ENCODE measurements around the gene LRP8. TPM values are rescaled to one million over a fixed set of nuclear protein-coding genes. Genes with fewer than 3 reads are reported as not detected.

LRP8 gene
- total RNA-seq, 1 experiment from 2014 or later, result 28.6 TPM

DNA sequence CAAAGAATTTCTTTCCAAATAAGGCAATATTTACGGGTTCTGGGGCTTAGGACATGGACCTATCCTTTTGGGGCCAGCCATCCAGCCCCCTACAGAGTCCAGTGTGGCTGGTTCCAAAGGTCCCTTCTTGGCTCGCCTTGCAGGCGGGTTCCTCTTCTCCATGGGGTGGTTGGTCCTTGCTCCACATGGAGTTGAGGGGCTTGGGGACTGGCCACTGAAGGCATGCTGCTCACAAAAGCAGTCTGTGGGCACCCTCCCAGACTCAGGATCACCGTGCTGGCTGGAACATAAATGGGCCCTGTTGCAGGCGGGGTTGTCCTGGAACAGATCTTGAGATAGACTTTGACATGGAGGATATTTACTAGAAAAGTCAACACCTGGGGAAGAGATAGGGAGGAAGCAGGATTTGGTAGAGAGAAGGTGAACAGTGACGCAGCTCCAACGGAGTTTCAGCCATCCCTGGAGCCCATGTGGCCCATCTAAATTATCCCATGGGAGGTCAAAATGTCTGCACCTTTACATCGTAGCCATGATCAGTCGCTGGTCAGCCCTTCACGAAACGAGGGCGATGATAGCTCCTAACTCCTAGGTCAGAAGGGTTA lies 39.1 kb upstream of the LRP8 start:
- no peak overlapping the region for H3K27ac ChIP-seq (ENCODE audit: low read length)
- in situ Hi-C loops (cut with HindIII; ENCODE audit: low pct_unique_long_range_greater_than_20kb, low sequenced_read_pairs), result no loop called here
- TF ChIP-seq TCF7L2 (IDR thresholded peaks at IDR 0.05; ENCODE audit: low read depth, low read length) (no peak), POLR2AphosphoS5 (IDR thresholded peaks at IDR 0.05; ENCODE audit: low read depth, low read length) (no peak), SIN3A (IDR thresholded peaks at IDR 0.05; ENCODE audit: borderline replicate concordance, insufficient read depth, low read depth, low read length) (no peak)
- TF ChIP-seq, protein P1, sequence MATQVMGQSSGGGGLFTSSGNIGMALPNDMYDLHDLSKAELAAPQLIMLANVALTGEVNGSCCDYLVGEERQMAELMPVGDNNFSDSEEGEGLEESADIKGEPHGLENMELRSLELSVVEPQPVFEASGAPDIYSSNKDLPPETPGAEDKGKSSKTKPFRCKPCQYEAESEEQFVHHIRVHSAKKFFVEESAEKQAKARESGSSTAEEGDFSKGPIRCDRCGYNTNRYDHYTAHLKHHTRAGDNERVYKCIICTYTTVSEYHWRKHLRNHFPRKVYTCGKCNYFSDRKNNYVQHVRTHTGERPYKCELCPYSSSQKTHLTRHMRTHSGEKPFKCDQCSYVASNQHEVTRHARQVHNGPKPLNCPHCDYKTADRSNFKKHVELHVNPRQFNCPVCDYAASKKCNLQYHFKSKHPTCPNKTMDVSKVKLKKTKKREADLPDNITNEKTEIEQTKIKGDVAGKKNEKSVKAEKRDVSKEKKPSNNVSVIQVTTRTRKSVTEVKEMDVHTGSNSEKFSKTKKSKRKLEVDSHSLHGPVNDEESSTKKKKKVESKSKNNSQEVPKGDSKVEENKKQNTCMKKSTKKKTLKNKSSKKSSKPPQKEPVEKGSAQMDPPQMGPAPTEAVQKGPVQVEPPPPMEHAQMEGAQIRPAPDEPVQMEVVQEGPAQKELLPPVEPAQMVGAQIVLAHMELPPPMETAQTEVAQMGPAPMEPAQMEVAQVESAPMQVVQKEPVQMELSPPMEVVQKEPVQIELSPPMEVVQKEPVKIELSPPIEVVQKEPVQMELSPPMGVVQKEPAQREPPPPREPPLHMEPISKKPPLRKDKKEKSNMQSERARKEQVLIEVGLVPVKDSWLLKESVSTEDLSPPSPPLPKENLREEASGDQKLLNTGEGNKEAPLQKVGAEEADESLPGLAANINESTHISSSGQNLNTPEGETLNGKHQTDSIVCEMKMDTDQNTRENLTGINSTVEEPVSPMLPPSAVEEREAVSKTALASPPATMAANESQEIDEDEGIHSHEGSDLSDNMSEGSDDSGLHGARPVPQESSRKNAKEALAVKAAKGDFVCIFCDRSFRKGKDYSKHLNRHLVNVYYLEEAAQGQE (IDR thresholded peaks at IDR 0.05; ENCODE audit: insufficient read depth in 1 of 2, low read depth in 2 of 2, low read length in 1 of 2), result no peak
- TF ChIP-seq, protein P2, sequence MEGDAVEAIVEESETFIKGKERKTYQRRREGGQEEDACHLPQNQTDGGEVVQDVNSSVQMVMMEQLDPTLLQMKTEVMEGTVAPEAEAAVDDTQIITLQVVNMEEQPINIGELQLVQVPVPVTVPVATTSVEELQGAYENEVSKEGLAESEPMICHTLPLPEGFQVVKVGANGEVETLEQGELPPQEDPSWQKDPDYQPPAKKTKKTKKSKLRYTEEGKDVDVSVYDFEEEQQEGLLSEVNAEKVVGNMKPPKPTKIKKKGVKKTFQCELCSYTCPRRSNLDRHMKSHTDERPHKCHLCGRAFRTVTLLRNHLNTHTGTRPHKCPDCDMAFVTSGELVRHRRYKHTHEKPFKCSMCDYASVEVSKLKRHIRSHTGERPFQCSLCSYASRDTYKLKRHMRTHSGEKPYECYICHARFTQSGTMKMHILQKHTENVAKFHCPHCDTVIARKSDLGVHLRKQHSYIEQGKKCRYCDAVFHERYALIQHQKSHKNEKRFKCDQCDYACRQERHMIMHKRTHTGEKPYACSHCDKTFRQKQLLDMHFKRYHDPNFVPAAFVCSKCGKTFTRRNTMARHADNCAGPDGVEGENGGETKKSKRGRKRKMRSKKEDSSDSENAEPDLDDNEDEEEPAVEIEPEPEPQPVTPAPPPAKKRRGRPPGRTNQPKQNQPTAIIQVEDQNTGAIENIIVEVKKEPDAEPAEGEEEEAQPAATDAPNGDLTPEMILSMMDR (IDR thresholded peaks at IDR 0.05), result no peak
- no peak for DNase-seq (ENCODE audit: low read depth, low spot score)
- no peaks in the 10 kb centered on the region for H3K9me3 ChIP-seq (ENCODE audit: control insufficient read depth, insufficient read depth, low read depth, low read length)
- CTCF ChIA-PET, result no interaction called here
- H3K27me3 ChIP-seq (ENCODE audit: control insufficient read depth, insufficient read depth, low read length), result no peaks in the 10 kb centered on the region
- POLR2A ChIA-PET, result no interaction called here
- intact Hi-C loops (cut with micrococcal nuclease; ENCODE audit: unreplicated experiment), result no loop called here
- no TSS peak for BruUV-seq (replicated peaks)
- H3K36me3 ChIP-seq (ENCODE audit: control insufficient read depth, insufficient read depth, low read length), result no peaks in the 10 kb centered on the region
- no peak overlapping the region for H3K4me3 ChIP-seq (ENCODE audit: low read depth in 2 of 2, low read length in 2 of 2)
- no peaks in the 10 kb centered on the region for H3K4me1 ChIP-seq (ENCODE audit: control insufficient read depth, insufficient read depth, low read length)
- no peak for ATAC-seq

DNA sequence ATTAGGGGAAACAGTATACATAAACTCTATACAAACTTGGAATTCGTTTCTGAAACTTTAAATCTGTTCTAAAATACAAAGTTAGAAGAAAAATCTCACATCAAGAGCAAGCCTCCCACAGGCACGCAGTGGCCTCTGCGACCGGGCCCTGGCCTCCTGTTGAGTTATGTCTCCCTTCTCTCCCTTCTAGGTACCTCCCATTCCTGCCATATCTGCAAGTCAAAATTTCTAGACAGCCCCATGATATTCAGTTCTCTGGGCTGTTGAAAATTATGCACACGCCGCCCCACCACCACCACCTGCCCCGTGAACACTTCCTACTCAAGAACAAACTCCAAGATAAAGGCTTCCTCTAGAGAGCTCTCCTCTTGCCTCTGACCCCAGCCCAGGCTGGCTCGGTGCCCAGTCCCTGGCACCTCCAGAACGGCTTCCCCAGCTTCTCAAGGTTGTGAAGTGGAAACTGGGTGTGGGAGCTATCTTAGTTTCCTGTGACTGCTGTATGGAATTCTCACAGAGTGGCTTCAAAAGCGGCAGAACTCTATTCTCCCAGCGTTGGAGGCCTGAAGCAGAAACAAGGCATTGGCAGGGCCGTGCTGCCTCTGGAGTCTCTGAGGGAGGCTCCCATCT lies 37.7 kb upstream of the LRP8 start:
- no TSS peak for BruUV-seq (replicated peaks)
- no peaks in the 10 kb centered on the region for H3K36me3 ChIP-seq (ENCODE audit: control insufficient read depth, insufficient read depth, low read length)
- no peak overlapping the region for H3K27ac ChIP-seq (ENCODE audit: low read length)
- CTCF ChIA-PET, result no interaction called here
- intact Hi-C loops (cut with micrococcal nuclease; ENCODE audit: unreplicated experiment), result no loop called here
- POLR2A ChIA-PET, result no interaction called here
- no peaks in the 10 kb centered on the region for H3K9me3 ChIP-seq (ENCODE audit: control insufficient read depth, insufficient read depth, low read depth, low read length)
- ATAC-seq (no peak), DNase-seq (ENCODE audit: low read depth, low spot score) (no peak)
- H3K4me3 ChIP-seq (ENCODE audit: low read depth in 2 of 2, low read length in 2 of 2), result no peak overlapping the region
- no peaks in the 10 kb centered on the region for H3K4me1 ChIP-seq (ENCODE audit: control insufficient read depth, insufficient read depth, low read length)
- H3K27me3 ChIP-seq (ENCODE audit: control insufficient read depth, insufficient read depth, low read length), result no peaks in the 10 kb centered on the region
- in situ Hi-C loops (cut with HindIII; ENCODE audit: low pct_unique_long_range_greater_than_20kb, low sequenced_read_pairs), result no loop called here
- TF ChIP-seq POLR2AphosphoS5 (IDR thresholded peaks at IDR 0.05; ENCODE audit: low read depth, low read length) (no peak), SIN3A (IDR thresholded peaks at IDR 0.05; ENCODE audit: borderline replicate concordance, insufficient read depth, low read depth, low read length) (no peak), TCF7L2 (IDR thresholded peaks at IDR 0.05; ENCODE audit: low read depth, low read length) (no peak)
- TF ChIP-seq, protein P1 (IDR thresholded peaks at IDR 0.05; ENCODE audit: insufficient read depth in 1 of 2, low read depth in 2 of 2, low read length in 1 of 2), result no peak
- TF ChIP-seq, protein P2 (IDR thresholded peaks at IDR 0.05), result no peak
